SU-DHL-6 (cell line): ENCODE data around the gene CRYBG3.

Experiments
- H2AFZ ChIP-seq: fragments of 200-600 bp; sonication (generic); 2 replicates; pipeline ENCODE4 v1.6.1; 2014; ENCODE audit warnings: low read depth, mild to moderate bottlenecking, moderate library complexity, mixed read lengths, antibody characterized with exemption, low read length; ENCODE audit not compliant: severe bottlenecking
- H3F3A ChIP-seq: fragments of 200-600 bp; shearing (Covaris generic); 2 replicates; pipeline ENCODE4 v1.6.0; 2016; ENCODE audit warnings: antibody characterized with exemption, mild to moderate bottlenecking; ENCODE audit not compliant: insufficient read depth
- H3K27ac ChIP-seq: fragments of 200-600 bp; sonication (generic); 2 replicates; pipeline ENCODE4 v1.5.1; 2016; ENCODE audit warnings: low read depth, mild to moderate bottlenecking, low read length, moderate library complexity, mixed read lengths
- H3K27me3 ChIP-seq: fragments of 200-600 bp; sonication (generic), shearing (Covaris generic); 2 replicates; pipeline ENCODE4 v1.6.0; 2014; ENCODE audit warnings: mild to moderate bottlenecking, low read length
- H3K36me3 ChIP-seq: fragments of 200-600 bp; sonication (generic); 2 replicates; pipeline ENCODE4 v1.6.1; 2014; ENCODE audit warnings: mild to moderate bottlenecking, low read length, mixed read lengths
- H3K4me2 ChIP-seq: fragments of 300-600, 200-600 bp; shearing (Covaris generic), sonication (generic); 2 replicates; pipeline ENCODE4 v1.6.0; 2014; ENCODE audit warnings: low read length, low read depth, mild to moderate bottlenecking; ENCODE audit not compliant: poor library complexity, severe bottlenecking
- H3K4me3 ChIP-seq: fragments of 200-600 bp; sonication (generic); 2 replicates; pipeline ENCODE4 v1.5.1; 2014; ENCODE audit warnings: antibody characterized with exemption, low read length, mild to moderate bottlenecking, mixed read lengths; ENCODE audit not compliant: insufficient read depth, poor library complexity, severe bottlenecking
- H3K79me2 ChIP-seq: fragments of 200-600 bp; sonication (generic); 2 replicates; pipeline ENCODE4 v1.6.1; 2014; ENCODE audit warnings: mild to moderate bottlenecking, low read length, moderate library complexity; ENCODE audit not compliant: insufficient read depth
- H3K9ac ChIP-seq: fragments of 200-600 bp; sonication (generic); 2 replicates; pipeline ENCODE4 v1.7.0; 2014; ENCODE audit warnings: mild to moderate bottlenecking, low read length
- H3K9me2 ChIP-seq: fragments of 200-600 bp; sonication (generic); replicated peaks from 2 replicates; pipeline ENCODE4 v1.6.1; 2014; ENCODE audit warnings: low read length; ENCODE audit not compliant: insufficient read depth
- H3K9me3 ChIP-seq: fragments of 200-600 bp; sonication (generic); 2 replicates; pipeline ENCODE4 v1.6.1; 2014; ENCODE audit warnings: low read length, mixed read lengths; ENCODE audit not compliant: insufficient read depth
- H4K20me1 ChIP-seq: fragments of 200-600 bp; sonication (generic); 2 replicates; pipeline ENCODE4 v1.6.1; 2014; ENCODE audit warnings: low read depth, mild to moderate bottlenecking, antibody characterized with exemption, low read length, moderate library complexity, mixed read lengths
- EZH2phosphoT487 ChIP-seq: fragments of 200-600 bp; sonication (generic), shearing (Covaris generic); conservative IDR thresholded peaks from 2 replicates; pipeline ENCODE4 v1.6.1; 2018; ENCODE audit warnings: mild to moderate bottlenecking, antibody characterized with exemption, low read length, moderate library complexity, mixed read lengths
- TF ChIP-seq, protein P1 (sequence below): fragments of 200-600 bp; sonication (generic); IDR thresholded peaks from one replicate; pipeline ENCODE4 v1.5.1; 2017; ENCODE audit warnings: antibody characterized with exemption, mild to moderate bottlenecking, low read length, moderate library complexity; ENCODE audit not compliant: insufficient read depth, poor library complexity, severe bottlenecking

Gene CRYBG3

DNA sequence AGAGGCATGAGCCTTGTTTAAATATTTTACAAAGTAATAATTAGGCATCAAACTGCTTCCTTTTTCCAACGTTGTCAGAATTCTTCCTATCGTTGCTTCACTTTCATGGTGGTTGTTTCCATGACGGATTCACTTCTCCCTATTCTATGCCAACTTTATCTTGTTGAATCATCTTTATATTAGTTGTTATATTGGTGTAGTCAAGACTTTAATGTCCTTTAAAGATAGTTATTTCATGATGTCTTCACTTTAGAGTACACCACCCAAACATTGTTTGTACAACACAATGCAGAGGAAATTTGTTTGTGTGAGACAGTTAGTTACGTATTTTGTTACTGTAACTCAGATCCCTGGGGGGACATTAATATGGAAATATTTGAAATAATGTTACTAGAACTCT is 61.9 kb downstream of the CRYBG3 start:
- Histone ChIP-seq H3F3A (no peaks in the 10 kb centered on the region), H3K27ac (no peak overlapping the region), H3K9ac (no peak overlapping the region), H3K4me2 (no peak overlapping the region), H2AFZ (no peak overlapping the region), H3K79me2 (no peaks in the 10 kb centered on the region), H3K9me3 (no peaks in the 10 kb centered on the region), H3K4me3 (no peak overlapping the region), H3K27me3 (no peaks in the 10 kb centered on the region), H3K9me2 (no peaks in the 10 kb centered on the region), H3K36me3 (no peaks in the 10 kb centered on the region), H4K20me1 (no peaks in the 10 kb centered on the region)
- TF ChIP-seq, protein P1, sequence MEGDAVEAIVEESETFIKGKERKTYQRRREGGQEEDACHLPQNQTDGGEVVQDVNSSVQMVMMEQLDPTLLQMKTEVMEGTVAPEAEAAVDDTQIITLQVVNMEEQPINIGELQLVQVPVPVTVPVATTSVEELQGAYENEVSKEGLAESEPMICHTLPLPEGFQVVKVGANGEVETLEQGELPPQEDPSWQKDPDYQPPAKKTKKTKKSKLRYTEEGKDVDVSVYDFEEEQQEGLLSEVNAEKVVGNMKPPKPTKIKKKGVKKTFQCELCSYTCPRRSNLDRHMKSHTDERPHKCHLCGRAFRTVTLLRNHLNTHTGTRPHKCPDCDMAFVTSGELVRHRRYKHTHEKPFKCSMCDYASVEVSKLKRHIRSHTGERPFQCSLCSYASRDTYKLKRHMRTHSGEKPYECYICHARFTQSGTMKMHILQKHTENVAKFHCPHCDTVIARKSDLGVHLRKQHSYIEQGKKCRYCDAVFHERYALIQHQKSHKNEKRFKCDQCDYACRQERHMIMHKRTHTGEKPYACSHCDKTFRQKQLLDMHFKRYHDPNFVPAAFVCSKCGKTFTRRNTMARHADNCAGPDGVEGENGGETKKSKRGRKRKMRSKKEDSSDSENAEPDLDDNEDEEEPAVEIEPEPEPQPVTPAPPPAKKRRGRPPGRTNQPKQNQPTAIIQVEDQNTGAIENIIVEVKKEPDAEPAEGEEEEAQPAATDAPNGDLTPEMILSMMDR, result no peak
- no peak for TF ChIP-seq EZH2phosphoT487

DNA sequence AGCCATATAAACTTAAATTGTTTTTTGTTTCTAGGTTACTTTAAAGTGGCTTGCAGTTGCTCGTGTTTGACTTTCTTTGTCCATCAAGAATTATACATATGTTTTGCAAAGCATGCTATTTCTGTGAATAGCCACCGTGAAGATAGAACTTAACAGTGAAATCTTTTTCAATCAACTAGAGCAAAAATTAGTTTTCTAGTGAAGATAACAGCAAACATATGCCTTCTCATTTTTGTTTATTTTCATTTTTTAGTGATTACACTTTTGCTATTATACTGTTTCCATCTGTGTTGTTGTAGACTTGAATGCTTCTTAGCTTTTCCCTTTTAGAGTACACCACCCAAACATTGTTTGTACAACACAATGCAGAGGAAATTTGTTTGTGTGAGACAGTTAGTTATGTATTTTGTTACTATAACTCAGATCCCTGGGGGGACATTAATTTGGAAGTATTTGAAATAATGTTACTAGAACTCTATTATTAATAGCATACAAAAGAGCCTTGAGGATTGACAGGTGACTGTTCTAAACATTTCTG is 62.8 kb downstream of the CRYBG3 start:
- no peak overlapping the region for H3K27ac ChIP-seq
- no peaks in the 10 kb centered on the region for H3K9me2 ChIP-seq
- no peak overlapping the region for H3K4me2 ChIP-seq
- H3F3A ChIP-seq, result no peaks in the 10 kb centered on the region
- H4K20me1 ChIP-seq, result no peaks in the 10 kb centered on the region
- no peaks in the 10 kb centered on the region for H3K27me3 ChIP-seq
- no peaks in the 10 kb centered on the region for H3K79me2 ChIP-seq
- H3K9me3 ChIP-seq, result no peaks in the 10 kb centered on the region
- TF ChIP-seq EZH2phosphoT487, result no peak
- TF ChIP-seq, protein P1, result no peak
- H2AFZ ChIP-seq, result no peak overlapping the region
- H3K36me3 ChIP-seq, result no peaks in the 10 kb centered on the region
- H3K4me3 ChIP-seq, result no peak overlapping the region
- no peak overlapping the region for H3K9ac ChIP-seq

- Histone ChIP-seq H3K9ac (no peak overlapping the region), H3K27me3 (no peaks in the 10 kb centered on the region), H3K79me2 (no peaks in the 10 kb centered on the region), H3K27ac (no peak overlapping the region), H3K9me2 (no peaks in the 10 kb centered on the region), H3K9me3 (no peaks in the 10 kb centered on the region), H2AFZ (no peak overlapping the region), H3K4me3 (no peak overlapping the region), H3K4me2 (no peak overlapping the region), H4K20me1 (no peaks in the 10 kb centered on the region), H3F3A (no peaks in the 10 kb centered on the region), H3K36me3 (no peaks in the 10 kb centered on the region)
- TF ChIP-seq, protein P1, result no peak
- TF ChIP-seq EZH2phosphoT487, result no peak
Measured at GRCh38 chr3:97885931-97886824, 64.4 kb downstream of the CRYBG3 start.
